NB4 (cell line): ENCODE measurements around the gene EIF1AD.

Experiments
- DNase-seq: peaks from one replicate; pipeline ENCODE4 v3.0.0; 2010; ENCODE audit warnings: low read depth
- H3K4me3 ChIP-seq: one replicate; pipeline ENCODE4 v1.5.1; 2011; ENCODE audit warnings: mild to moderate bottlenecking, low read depth, low read length, moderate library complexity
- MYC ChIP-seq: IDR thresholded peaks from 2 replicates; pipeline ENCODE4 v1.6.1; 2011; ENCODE audit warnings: low read depth, low read length
- POLR2A ChIP-seq: IDR thresholded peaks from 2 replicates; pipeline ENCODE4 v1.6.1; 2011; ENCODE audit warnings: mild to moderate bottlenecking; ENCODE audit not compliant: insufficient read length; ENCODE audit errors: extremely low read depth
- TF ChIP-seq, protein P1 (sequence below): IDR thresholded peaks from 2 replicates; pipeline ENCODE4 v1.6.1; 2011; ENCODE audit warnings: low read depth, low read length
- TF ChIP-seq, protein P2 (sequence below): IDR thresholded peaks from one replicate; pipeline ENCODE4 v1.5.1; 2012; ENCODE audit warnings: low read depth, low read length

Gene EIF1AD

DNA sequence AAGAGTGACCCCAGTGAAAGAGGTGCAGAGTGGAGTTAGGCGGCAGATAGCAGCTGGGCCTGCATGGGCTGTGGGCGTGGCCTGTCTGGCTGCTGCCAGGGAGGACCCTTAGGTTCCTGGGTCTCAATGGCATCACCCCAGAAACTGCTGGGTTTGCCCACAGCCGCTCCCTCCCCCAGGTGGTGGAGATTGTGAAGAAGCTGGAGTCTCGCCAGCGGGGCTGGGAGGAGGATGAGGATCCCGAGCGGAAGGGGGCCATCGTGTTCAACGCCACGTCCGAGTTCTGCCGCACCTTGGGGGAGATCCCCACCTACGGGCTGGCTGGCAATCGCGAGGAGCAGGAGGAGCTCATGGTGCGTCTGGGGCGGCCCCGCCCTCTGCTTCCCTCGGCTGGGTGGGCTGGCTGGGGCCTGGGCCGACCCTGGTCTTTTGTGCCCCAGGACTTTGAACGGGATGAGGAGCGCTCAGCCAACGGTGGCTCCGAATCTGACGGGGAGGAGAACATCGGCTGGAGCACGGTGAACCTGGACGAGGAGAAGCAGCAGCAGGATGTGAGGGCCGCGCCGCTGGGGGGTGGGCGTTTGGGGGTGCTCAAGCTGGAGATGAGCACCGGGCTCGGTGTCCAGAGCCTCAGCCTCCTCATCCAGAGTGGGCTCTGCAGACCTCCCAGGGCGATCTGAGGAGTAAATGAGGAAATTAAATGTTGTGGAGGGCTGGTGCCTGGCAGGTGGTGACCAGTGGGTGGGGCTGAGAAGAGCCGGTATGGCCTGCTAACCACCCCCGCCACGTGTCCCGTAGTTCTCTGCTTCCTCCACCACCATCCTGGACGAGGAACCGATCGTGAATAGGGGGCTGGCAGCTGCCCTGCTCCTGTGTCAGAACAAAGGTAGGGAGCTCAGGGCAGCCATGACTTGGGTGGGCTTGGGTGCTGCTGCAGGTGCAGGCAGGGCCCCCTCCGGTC lies 25.5 kb downstream of the EIF1AD start:
- TF ChIP-seq POLR2A (no peak), MYC (no peak)
- TF ChIP-seq, protein P1, sequence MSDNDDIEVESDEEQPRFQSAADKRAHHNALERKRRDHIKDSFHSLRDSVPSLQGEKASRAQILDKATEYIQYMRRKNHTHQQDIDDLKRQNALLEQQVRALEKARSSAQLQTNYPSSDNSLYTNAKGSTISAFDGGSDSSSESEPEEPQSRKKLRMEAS, result no peak
- TF ChIP-seq, protein P2, sequence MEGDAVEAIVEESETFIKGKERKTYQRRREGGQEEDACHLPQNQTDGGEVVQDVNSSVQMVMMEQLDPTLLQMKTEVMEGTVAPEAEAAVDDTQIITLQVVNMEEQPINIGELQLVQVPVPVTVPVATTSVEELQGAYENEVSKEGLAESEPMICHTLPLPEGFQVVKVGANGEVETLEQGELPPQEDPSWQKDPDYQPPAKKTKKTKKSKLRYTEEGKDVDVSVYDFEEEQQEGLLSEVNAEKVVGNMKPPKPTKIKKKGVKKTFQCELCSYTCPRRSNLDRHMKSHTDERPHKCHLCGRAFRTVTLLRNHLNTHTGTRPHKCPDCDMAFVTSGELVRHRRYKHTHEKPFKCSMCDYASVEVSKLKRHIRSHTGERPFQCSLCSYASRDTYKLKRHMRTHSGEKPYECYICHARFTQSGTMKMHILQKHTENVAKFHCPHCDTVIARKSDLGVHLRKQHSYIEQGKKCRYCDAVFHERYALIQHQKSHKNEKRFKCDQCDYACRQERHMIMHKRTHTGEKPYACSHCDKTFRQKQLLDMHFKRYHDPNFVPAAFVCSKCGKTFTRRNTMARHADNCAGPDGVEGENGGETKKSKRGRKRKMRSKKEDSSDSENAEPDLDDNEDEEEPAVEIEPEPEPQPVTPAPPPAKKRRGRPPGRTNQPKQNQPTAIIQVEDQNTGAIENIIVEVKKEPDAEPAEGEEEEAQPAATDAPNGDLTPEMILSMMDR, result no peak
- DNase-seq, result no peak
- no peak overlapping the region for H3K4me3 ChIP-seq

DNA sequence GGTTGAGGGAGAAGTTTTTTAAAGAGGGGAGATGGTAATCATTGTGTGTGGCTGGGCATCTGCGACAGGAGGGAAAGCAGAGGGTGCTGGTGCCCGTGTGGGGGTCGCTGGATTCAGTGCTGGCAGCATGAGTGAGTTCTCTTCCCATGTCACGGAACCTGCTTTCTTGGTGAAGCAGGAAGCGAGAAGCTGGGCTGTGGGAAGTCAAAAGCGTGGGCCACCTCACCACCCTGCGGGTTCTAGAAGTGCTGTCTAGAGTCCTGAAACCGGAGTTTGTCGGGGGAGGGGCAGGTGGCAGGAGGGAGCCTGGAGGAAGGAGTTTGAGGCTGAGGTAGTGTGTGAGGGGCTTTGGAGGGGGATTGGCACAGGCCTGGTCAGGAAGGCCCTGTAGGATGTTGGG lies 26.2 kb downstream of the EIF1AD start:
- no peak for DNase-seq
- no peak overlapping the region for H3K4me3 ChIP-seq
- TF ChIP-seq, protein P2, result no peak
- TF ChIP-seq MYC, result no peak
- TF ChIP-seq, protein P1, result no peak
- TF ChIP-seq POLR2A, result no peak

DNA sequence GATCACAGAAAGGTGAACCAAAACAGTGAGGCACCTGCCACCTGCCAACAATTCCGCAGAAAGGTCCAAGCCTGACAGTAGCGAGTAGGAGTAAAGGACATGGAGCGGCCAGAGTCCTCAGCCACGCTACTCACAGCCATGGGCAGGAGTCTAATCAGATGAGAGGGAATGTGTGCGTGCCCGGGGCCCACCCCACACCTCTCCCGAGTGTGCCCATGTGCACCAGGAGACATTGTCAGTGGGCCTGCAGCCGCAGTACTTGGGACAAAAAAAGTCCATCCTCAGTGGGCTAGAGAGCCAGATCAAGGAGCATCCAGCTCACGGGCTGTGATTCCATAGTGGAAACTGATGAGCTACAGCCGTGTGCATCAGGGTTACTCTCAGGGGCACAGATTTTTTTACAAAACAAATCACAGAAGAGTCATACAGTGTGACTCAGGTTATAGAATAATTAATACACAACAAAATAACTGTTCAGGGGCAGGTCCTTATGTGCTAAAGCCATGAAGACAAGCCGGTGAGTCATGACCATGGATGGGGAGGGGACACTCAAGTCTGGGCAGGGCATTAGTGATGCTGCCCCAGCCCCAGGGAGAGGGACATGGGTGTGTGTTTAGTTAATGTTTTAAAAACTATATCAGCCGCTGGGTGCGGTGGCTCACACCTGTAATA lies 28.4 kb downstream of the EIF1AD start:
- DNase-seq, result no peak
- H3K4me3 ChIP-seq, result no peak overlapping the region
- no peak for TF ChIP-seq POLR2A
- TF ChIP-seq MYC, result no peak
- TF ChIP-seq, protein P1, result no peak
- TF ChIP-seq, protein P2, result no peak

DNA sequence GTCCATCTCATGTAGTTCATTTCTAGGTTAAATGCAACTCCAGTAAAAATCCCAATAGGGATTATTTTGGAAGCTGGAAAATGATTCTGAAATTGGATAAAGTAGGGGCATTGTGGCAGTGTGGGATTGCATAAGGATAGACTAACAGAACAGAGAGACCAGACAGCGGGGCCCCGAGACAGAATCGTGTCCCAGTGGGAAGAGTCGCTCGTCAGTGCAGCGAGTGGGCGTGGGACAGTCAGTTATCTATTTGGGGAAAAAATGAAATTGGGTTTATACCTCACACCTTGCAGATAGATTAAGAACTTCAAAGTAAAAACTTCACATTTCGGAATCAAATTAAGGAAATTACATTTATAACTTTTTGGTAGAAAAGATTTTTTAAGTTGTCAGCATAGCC lies 29.8 kb downstream of the EIF1AD start:
- no peak for DNase-seq
- H3K4me3 ChIP-seq, result no peak overlapping the region
- TF ChIP-seq POLR2A, result no peak
- TF ChIP-seq, protein P2, result no peak
- TF ChIP-seq MYC, result no peak

DNA sequence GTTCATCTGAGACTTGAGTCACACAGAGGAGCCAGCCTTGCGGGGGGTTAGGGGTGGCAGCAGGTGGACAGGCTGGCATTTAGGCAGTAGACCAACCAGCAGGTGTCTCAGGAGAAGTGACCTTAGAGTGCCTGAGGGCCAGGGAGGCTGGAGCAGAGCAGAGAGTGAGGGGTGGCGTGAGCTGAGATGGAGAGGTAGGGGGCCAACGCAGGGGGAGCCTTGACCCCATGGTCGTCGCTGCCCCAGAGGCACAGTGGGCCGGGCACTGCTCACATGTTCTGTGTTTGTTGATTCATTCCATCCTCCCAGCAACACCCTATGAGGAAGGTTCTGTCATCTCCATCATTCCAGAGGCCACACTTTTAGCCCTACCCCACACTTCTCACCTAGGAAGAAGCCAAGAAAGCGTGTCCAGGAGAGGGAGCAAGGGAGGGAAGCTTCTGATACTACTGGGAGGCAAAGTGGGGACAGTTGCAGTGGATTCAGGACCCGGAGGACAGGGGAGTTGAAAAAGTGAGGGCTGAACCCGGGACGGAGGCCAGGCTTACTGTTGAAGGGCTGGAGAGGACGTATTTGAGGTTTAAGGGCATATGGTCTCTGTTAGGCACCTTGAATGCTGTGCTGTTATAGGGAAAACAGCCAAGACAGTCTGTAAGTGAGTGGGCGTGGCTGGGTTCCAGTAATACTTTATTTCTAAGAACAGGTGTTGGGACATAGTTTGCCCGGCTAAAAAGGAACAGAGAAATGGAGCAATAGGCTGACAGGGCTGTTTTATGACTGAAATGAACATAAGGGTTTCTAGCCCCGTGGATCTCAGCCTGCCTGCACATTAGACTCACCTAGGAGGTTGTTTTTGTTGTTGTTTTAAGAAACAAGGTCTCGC lies 33.1 kb downstream of the EIF1AD start:
- H3K4me3 ChIP-seq, result no peak overlapping the region
- DNase-seq, result no peak
- no peak for TF ChIP-seq MYC
- TF ChIP-seq, protein P1, result no peak
- TF ChIP-seq, protein P2, result no peak
- no peak for TF ChIP-seq POLR2A
